PC-9 (cell line): ENCODE results near the gene MFSD2B.

Experiments used
- CTCF ChIP-seq: fragments of 200-600 bp; sonication (generic); conservative IDR thresholded peaks from 2 replicates; pipeline ENCODE4 v1.6.1; 2017; ENCODE audit warnings: mixed run types, antibody characterized with exemption, mild to moderate bottlenecking, moderate library complexity
- EZH2 ChIP-seq: fragments of 200-600 bp; sonication (generic); IDR thresholded peaks from 2 replicates; pipeline ENCODE4 v1.8.0; 2017; ENCODE audit warnings: antibody characterized with exemption, low read depth

DNA sequence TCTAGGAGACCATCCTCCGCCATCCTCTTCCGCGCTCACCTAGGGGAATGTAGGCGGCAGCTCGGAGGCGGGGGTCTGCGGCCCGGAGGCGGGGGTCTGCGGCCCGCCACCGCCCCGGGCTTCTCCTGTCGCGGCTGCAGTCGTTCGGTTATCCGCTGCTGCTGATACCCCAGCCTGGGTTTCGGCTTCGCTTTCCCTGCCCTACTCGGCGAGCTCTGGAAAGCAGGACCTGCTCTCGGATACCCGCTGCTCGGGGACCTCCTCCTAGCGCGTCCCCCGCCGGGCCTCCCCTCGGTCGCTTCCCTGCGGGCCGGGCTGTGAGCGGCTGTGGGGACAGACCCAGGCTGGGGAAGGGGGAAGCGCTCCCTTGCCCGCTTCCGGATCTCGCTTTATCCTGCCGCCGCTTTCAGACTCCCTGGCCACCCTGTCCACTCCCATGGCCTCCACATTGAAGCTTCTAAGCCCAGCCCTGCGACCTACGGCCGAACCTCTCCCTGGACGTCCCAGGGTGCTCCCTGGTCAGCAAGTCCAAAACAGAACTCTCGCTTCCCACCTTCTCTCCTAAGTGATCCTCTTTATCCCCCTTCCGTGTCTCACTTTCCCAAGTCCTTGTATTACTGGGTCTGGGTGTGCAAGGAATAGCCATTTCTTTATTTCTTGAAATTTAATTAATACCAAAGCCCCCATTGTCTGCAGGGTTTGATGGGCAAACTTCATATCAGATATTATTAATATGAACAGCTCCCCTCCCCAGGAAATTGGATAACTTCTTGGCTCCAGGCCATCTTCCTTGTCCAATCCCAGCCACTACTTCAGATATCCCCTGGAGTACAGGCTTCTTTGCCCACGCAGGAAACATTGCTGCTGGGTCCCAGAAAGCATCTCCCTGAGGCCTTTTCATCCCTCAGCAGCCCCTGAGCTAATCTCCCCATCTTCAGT lies 40.4 kb downstream of the MFSD2B start:
- TF ChIP-seq CTCF: no peak
- TF ChIP-seq EZH2: no peak
